NT2/D1 (cell line): ENCODE data around the gene PGAM2.

Experiments used
- SUZ12 ChIP-seq: IDR thresholded peaks from 2 replicates; pipeline ENCODE4 v1.6.1; 2011; ENCODE audit not compliant: insufficient read length, insufficient read depth; ENCODE audit errors: extremely low read depth
- YY1 ChIP-seq: IDR thresholded peaks from 2 replicates; pipeline ENCODE4 v1.6.1; 2011; ENCODE audit not compliant: insufficient read length, insufficient read depth
- ZNF274 ChIP-seq: IDR thresholded peaks from 2 replicates; pipeline ENCODE4 v1.6.1; 2011; ENCODE audit warnings: mild to moderate bottlenecking, low read depth, low read length

GRCh38 chr7:44050915-44051560 lies 14.3 kb downstream of the PGAM2 start:
- TF ChIP-seq ZNF274, result no peak
- TF ChIP-seq YY1, result no peak
- TF ChIP-seq SUZ12, result no peak
